ENCODE measurements around the gene DDR2.

- TF ChIP-seq CTCF (IDR thresholded peaks at IDR 0.05) (no peak), POLR2A (IDR thresholded peaks at IDR 0.05) (no peak)
These were observed 63.4 kb downstream of the DDR2 start for GRCh38 chr1:162695687-162696086.
